MM.1S (cell line): ENCODE results near the gene NUP50.

ENCODE experiments used
- CTCF ChIP-seq: fragments of 300-600 bp; sonication (generic); IDR thresholded peaks from 2 replicates; pipeline ENCODE4 v1.5.1; 2016; ENCODE audit warnings: antibody characterized with exemption, low read length, mixed read lengths
- EZH2phosphoT487 ChIP-seq: fragments of 300-600 bp; sonication (generic); IDR thresholded peaks from 2 replicates; pipeline ENCODE4 v1.6.1; 2018; ENCODE audit warnings: antibody characterized with exemption, low read length

- TF ChIP-seq CTCF (peak; percentile 47), EZH2phosphoT487 (no peak)
Measured at GRCh38 chr22:45208993-45209838, 45.5 kb downstream of the NUP50 start.
